T-helper 2 cell treated with Interferon-gamma antibody and Interleukin-4, amounts not matched to agents 5 μg/mL and 100 μg/mL, for 36 hours (primary cell): ENCODE data around the gene GOLM1.
"Not testable (repeated sequence)": the region's sequence is repeated elsewhere in the genome, so short reads cannot be mapped to it uniquely, and the experiment has no call there.

Source experiments
- DNase-seq: peaks from one replicate; pipeline ENCODE4 v3.0.0; 2021; ENCODE audit warnings: low spot score
- H3K27ac Mint-ChIP-seq: one replicate; pipeline ENCODE4 v1.8.0; 2021; ENCODE audit warnings: mild to moderate bottlenecking, mixed read lengths
- H3K27me3 Mint-ChIP-seq: one replicate; pipeline ENCODE4 v1.8.0; 2021; ENCODE audit warnings: low read depth, mixed read lengths
- H3K36me3 Mint-ChIP-seq: one replicate; pipeline ENCODE4 v1.8.0; 2021; ENCODE audit warnings: low read depth, mixed read lengths
- H3K4me1 Mint-ChIP-seq: one replicate; pipeline ENCODE4 v1.8.0; 2021; ENCODE audit warnings: low read depth, mixed read lengths
- H3K4me3 Mint-ChIP-seq: one replicate; pipeline ENCODE4 v1.8.0; 2022; ENCODE audit warnings: mild to moderate bottlenecking, moderate library complexity, mixed read lengths
- H3K9me3 Mint-ChIP-seq: one replicate; pipeline ENCODE4 v1.8.0; 2021; ENCODE audit warnings: mixed read lengths

GOLM1 gene

GRCh38 chr9:86098824-86099700 is at the start of gene GOLM1:
TSS of gene GOLM1 (minus strand) at chr9:86099558. CDS start at chr9:86079320, 20,238 bp downstream.
- peaks cover 60% of the 10 kb centered on the region for H3K27me3 Mint-ChIP-seq
- peaks cover 10% of the 10 kb centered on the region for H3K4me1 Mint-ChIP-seq
- DNase-seq, result peak; percentile 54
- no peaks in the 10 kb centered on the region for H3K9me3 Mint-ChIP-seq
- peak within 1 kb of the TSS; percentile 49 for H3K27ac Mint-ChIP-seq
- H3K36me3 Mint-ChIP-seq, result no peaks in the 10 kb centered on the region
- peak within 1 kb of the TSS; percentile 83 for H3K4me3 Mint-ChIP-seq

- H3K36me3 Mint-ChIP-seq, H3K27ac Mint-ChIP-seq, H3K4me3 Mint-ChIP-seq, H3K27me3 Mint-ChIP-seq, H3K4me1 Mint-ChIP-seq, DNase-seq: not testable (repeated sequence)
- H3K9me3 Mint-ChIP-seq, result peaks cover 20% of the 10 kb centered on the region
Measured at GRCh38 chr9:86146671-86147070, 47.3 kb upstream of the GOLM1 start.

- not testable (repeated sequence) for H3K36me3 Mint-ChIP-seq, H3K4me3 Mint-ChIP-seq, H3K27me3 Mint-ChIP-seq, H3K4me1 Mint-ChIP-seq, DNase-seq, H3K27ac Mint-ChIP-seq
- peaks cover 20% of the 10 kb centered on the region for H3K9me3 Mint-ChIP-seq
Measured at GRCh38 chr9:86145960-86146359, 46.6 kb upstream of the GOLM1 start.

- Mint-ChIP-seq H3K9me3 (peaks cover 20% of the 10 kb centered on the region), H3K27ac (no peak overlapping the region)
- no peak for DNase-seq
Measured at GRCh38 chr9:86142973-86143372, 43.6 kb upstream of the GOLM1 start.

GRCh38 chr9:86141843-86142242 is 42.5 kb upstream of the GOLM1 start:
- Mint-ChIP-seq H3K9me3 (peaks cover 14% of the 10 kb centered on the region), H3K4me1 (no peaks in the 10 kb centered on the region), H3K4me3 (no peak overlapping the region), H3K27me3 (no peaks in the 10 kb centered on the region), H3K27ac (no peak overlapping the region), H3K36me3 (peaks cover 1% of the 10 kb centered on the region)
- DNase-seq, result no peak

More at GRCh38 chr9:86142973-86143372, 43.6 kb upstream of the GOLM1 start:
- Mint-ChIP-seq H3K4me3 (no peak overlapping the region), H3K27me3 (no peaks in the 10 kb centered on the region), H3K36me3 (peaks cover 1% of the 10 kb centered on the region), H3K4me1 (no peaks in the 10 kb centered on the region)

- H3K4me3 Mint-ChIP-seq, result no peak overlapping the region
- no peak for DNase-seq
- no peaks in the 10 kb centered on the region for H3K36me3 Mint-ChIP-seq
- peaks cover 5% of the 10 kb centered on the region for H3K27me3 Mint-ChIP-seq
- H3K9me3 Mint-ChIP-seq, result no peaks in the 10 kb centered on the region
- no peak overlapping the region for H3K27ac Mint-ChIP-seq
- H3K4me1 Mint-ChIP-seq, result no peaks in the 10 kb centered on the region
Measured at GRCh38 chr9:86135371-86135770, 36.0 kb upstream of the GOLM1 start.

- no peak for DNase-seq
- no peaks in the 10 kb centered on the region for H3K9me3 Mint-ChIP-seq
- H3K4me1 Mint-ChIP-seq, result no peaks in the 10 kb centered on the region
- H3K36me3 Mint-ChIP-seq, result no peaks in the 10 kb centered on the region
- H3K27ac Mint-ChIP-seq, result no peak overlapping the region
- H3K27me3 Mint-ChIP-seq, result peaks cover 5% of the 10 kb centered on the region
- no peak overlapping the region for H3K4me3 Mint-ChIP-seq
Measured at GRCh38 chr9:86134361-86134760, 35.0 kb upstream of the GOLM1 start.

GRCh38 chr9:86128235-86128822 is 29.0 kb upstream of the GOLM1 start:
- Mint-ChIP-seq H3K9me3 (no peaks in the 10 kb centered on the region), H3K36me3 (no peaks in the 10 kb centered on the region), H3K27me3 (peaks cover 5% of the 10 kb centered on the region), H3K27ac (no peak overlapping the region), H3K4me3 (no peak overlapping the region), H3K4me1 (no peaks in the 10 kb centered on the region)
- DNase-seq, result no peak

- Mint-ChIP-seq H3K4me3 (no peak overlapping the region), H3K4me1 (no peaks in the 10 kb centered on the region), H3K36me3 (no peaks in the 10 kb centered on the region), H3K9me3 (no peaks in the 10 kb centered on the region), H3K27me3 (peaks cover 5% of the 10 kb centered on the region), H3K27ac (no peak overlapping the region)
- DNase-seq, result no peak
Measured at GRCh38 chr9:86126998-86127972, 27.9 kb upstream of the GOLM1 start.

- DNase-seq, result no peak
- Mint-ChIP-seq H3K4me1 (no peaks in the 10 kb centered on the region), H3K27me3 (no peaks in the 10 kb centered on the region), H3K4me3 (no peak overlapping the region), H3K9me3 (no peaks in the 10 kb centered on the region), H3K27ac (no peak overlapping the region), H3K36me3 (no peaks in the 10 kb centered on the region)
Measured at GRCh38 chr9:86122311-86122710, 23.0 kb upstream of the GOLM1 start.

GRCh38 chr9:86119457-86119856 is 20.1 kb upstream of the GOLM1 start:
- no peaks in the 10 kb centered on the region for H3K9me3 Mint-ChIP-seq
- H3K27me3 Mint-ChIP-seq, result no peaks in the 10 kb centered on the region
- H3K4me3 Mint-ChIP-seq, result no peak overlapping the region
- H3K36me3 Mint-ChIP-seq, result no peaks in the 10 kb centered on the region
- no peaks in the 10 kb centered on the region for H3K4me1 Mint-ChIP-seq
- no peak for DNase-seq
- H3K27ac Mint-ChIP-seq, result no peak overlapping the region

GRCh38 chr9:86116425-86116824 is 17.1 kb upstream of the GOLM1 start:
- no peaks in the 10 kb centered on the region for H3K36me3 Mint-ChIP-seq
- H3K27ac Mint-ChIP-seq, result no peak overlapping the region
- H3K27me3 Mint-ChIP-seq, result peaks cover 4% of the 10 kb centered on the region
- no peaks in the 10 kb centered on the region for H3K4me1 Mint-ChIP-seq
- H3K4me3 Mint-ChIP-seq, result no peak overlapping the region
- DNase-seq, result no peak
- no peaks in the 10 kb centered on the region for H3K9me3 Mint-ChIP-seq

GRCh38 chr9:86115886-86116285 is 16.5 kb upstream of the GOLM1 start:
- Mint-ChIP-seq H3K4me1 (no peaks in the 10 kb centered on the region), H3K9me3 (no peaks in the 10 kb centered on the region), H3K27ac (no peak overlapping the region), H3K4me3 (no peak overlapping the region), H3K36me3 (no peaks in the 10 kb centered on the region), H3K27me3 (peaks cover 4% of the 10 kb centered on the region)
- no peak for DNase-seq

- no peaks in the 10 kb centered on the region for H3K9me3 Mint-ChIP-seq
- H3K4me3 Mint-ChIP-seq, result no peak overlapping the region
- H3K4me1 Mint-ChIP-seq, result peaks cover under 1% of the 10 kb centered on the region
- no peaks in the 10 kb centered on the region for H3K36me3 Mint-ChIP-seq
- peaks cover 4% of the 10 kb centered on the region for H3K27me3 Mint-ChIP-seq
- DNase-seq, result no peak
- H3K27ac Mint-ChIP-seq, result no peak overlapping the region
Measured at GRCh38 chr9:86112057-86112456, 12.7 kb upstream of the GOLM1 start.
